Muscle layer of duodenum (tissue), 2 donors: Measurements from ENCODE around the gene MSGN1.

ENCODE experiments used
- H3K27ac ChIP-seq: one replicate; pipeline ENCODE4 v1.7.0; 2013; ENCODE audit warnings: mild to moderate bottlenecking, low read length
- H3K27me3 ChIP-seq: one replicate; pipeline ENCODE4 v1.7.0; 2013; ENCODE audit warnings: low read depth, mild to moderate bottlenecking, control low read depth, low read length
- H3K36me3 ChIP-seq, 2 donors: one replicate each; pipeline ENCODE4 v1.7.0; 2013; ENCODE audit warnings: low read length in 2 of 2, control low read depth in 1 of 2, mild to moderate bottlenecking in 1 of 2; ENCODE audit not compliant: insufficient read depth in 2 of 2, control insufficient read depth in 1 of 2
- H3K4me1 ChIP-seq, 2 donors: one replicate each; pipeline ENCODE4 v1.7.0; 2013; ENCODE audit warnings: low read length in 2 of 2, mild to moderate bottlenecking in 2 of 2, control low read depth in 1 of 2, moderate library complexity in 1 of 2; ENCODE audit not compliant: insufficient read depth in 2 of 2, control insufficient read depth in 1 of 2
- H3K4me3 ChIP-seq, 2 donors: one replicate each; pipeline ENCODE4 v1.7.0; 2013; ENCODE audit warnings: low read length in 2 of 2, low read depth in 1 of 2, mild to moderate bottlenecking in 1 of 2
- H3K9me3 ChIP-seq, 2 donors: one replicate each; pipeline ENCODE4 v1.7.0; 2013; ENCODE audit warnings: low read length in 2 of 2, control low read depth in 1 of 2, mild to moderate bottlenecking in 1 of 2; ENCODE audit not compliant: control insufficient read depth in 1 of 2
- donor health status: healthy.

The MSGN1 gene

GRCh38 chr2:17792515-17792914 lies 23.7 kb upstream of the MSGN1 start:
- Histone ChIP-seq H3K27me3 (no peaks in the 10 kb centered on the region), H3K27ac (no peak overlapping the region), H3K4me1 (no peaks in the 10 kb centered on the region), H3K9me3 (no peaks in the 10 kb centered on the region), H3K4me3 (no peak overlapping the region), H3K36me3 (no peaks in the 10 kb centered on the region)

DNA sequence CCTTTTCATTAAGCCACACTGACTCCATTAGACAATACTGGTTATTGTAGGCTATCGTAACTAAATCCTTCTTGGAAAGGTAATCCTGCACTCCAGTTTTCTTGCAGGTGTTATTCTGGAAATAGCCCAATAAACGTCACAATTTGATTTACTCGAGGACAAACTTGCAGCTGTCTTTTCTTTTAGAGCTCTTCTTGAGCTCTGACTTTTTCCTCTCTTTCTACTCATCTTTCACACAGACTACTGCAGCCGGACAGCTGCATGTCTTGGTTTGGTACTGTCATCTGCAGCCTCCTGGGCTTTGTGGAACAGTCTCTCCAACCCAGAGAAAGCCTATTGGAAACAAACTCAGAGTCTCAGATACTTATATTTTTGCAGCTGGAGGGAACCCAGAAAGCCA lies 23.0 kb upstream of the MSGN1 start:
- Histone ChIP-seq H3K4me1 (no peaks in the 10 kb centered on the region), H3K27me3 (no peaks in the 10 kb centered on the region), H3K4me3 (no peak overlapping the region), H3K36me3 (no peaks in the 10 kb centered on the region), H3K27ac (no peak overlapping the region), H3K9me3 (no peaks in the 10 kb centered on the region)

DNA sequence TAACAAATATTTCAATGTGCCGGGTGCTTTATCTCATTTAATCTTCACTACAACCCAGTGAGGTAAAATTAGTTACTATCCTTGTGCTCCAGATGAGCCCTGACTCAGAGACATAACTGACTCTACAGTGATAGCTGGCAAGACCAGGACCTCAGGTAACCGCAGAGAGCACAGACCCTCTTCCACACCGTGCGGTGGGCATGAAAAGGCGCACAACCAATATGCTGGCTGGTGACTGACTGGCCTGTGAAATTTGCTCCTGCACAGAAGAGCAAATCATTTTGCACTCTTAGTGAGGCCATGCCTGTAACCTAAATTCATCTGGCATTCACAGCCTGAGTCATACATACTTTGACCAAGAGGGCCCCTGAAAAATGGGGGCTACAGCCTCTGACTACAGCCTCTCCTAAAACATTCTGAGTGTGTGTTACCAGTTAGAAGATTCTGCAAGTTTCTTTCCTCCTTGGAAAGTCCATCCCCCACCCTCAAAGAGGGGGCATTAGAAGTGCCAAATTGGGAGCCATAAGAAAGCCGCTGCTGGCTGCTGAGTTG lies 22.4 kb upstream of the MSGN1 start:
- Histone ChIP-seq H3K27me3 (no peaks in the 10 kb centered on the region), H3K9me3 (no peaks in the 10 kb centered on the region), H3K36me3 (no peaks in the 10 kb centered on the region), H3K4me1 (no peaks in the 10 kb centered on the region), H3K4me3 (no peak overlapping the region), H3K27ac (no peak overlapping the region)

DNA sequence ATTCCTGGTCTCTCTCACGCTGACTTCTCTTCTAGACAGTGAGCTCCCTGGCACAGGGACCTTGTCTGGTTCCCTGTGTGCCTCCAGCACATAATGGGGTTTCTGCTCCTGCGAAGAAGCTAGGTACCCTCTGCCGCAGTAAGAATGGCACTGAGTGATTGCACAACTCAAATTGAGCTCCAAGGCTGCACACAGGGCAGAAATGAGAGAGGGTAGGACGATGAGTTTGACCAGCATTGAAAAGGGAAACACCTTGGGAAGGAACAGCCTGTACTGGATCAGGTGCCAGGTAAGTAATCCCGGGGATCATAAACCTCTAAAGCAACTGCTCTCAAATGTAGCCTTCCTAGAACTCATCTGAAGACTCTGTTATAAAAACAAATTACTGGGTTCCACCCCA lies 21.0 kb upstream of the MSGN1 start:
- no peaks in the 10 kb centered on the region for H3K4me1 ChIP-seq
- no peaks in the 10 kb centered on the region for H3K27me3 ChIP-seq
- H3K36me3 ChIP-seq, result no peaks in the 10 kb centered on the region
- H3K27ac ChIP-seq, result no peak overlapping the region
- no peak overlapping the region for H3K4me3 ChIP-seq
- no peaks in the 10 kb centered on the region for H3K9me3 ChIP-seq

DNA sequence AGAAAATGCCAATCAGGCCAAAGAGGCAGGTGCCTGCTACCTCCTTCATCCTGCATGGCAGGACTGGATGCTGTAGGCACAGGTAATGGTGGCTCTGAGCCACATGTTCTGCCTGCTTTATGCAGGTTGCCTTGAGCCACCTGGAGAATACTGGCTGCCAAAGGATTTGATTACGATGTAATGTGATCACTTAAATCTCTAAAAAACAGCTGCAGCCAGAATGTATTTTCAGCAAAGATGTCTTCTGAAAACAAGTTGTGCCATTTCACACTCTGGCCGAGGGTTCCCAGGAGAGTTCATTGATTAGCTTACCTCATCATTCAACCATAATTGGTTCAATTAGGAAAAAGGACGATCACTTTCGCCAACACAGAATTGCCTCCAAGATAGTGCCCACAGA lies 17.9 kb upstream of the MSGN1 start:
- Histone ChIP-seq H3K4me3 (no peak overlapping the region), H3K27ac (no peak overlapping the region), H3K4me1 (no peaks in the 10 kb centered on the region), H3K9me3 (no peaks in the 10 kb centered on the region), H3K36me3 (no peaks in the 10 kb centered on the region), H3K27me3 (no peaks in the 10 kb centered on the region)

GRCh38 chr2:17799301-17800120 lies 16.7 kb upstream of the MSGN1 start:
- H3K27me3 ChIP-seq, result no peaks in the 10 kb centered on the region
- H3K4me3 ChIP-seq, result no peak overlapping the region
- no peaks in the 10 kb centered on the region for H3K36me3 ChIP-seq
- no peaks in the 10 kb centered on the region for H3K4me1 ChIP-seq
- H3K9me3 ChIP-seq, result no peaks in the 10 kb centered on the region
- H3K27ac ChIP-seq, result no peak overlapping the region

GRCh38 chr2:17800219-17800618 lies 16.0 kb upstream of the MSGN1 start:
- H3K36me3 ChIP-seq, result no peaks in the 10 kb centered on the region
- H3K27me3 ChIP-seq, result no peaks in the 10 kb centered on the region
- H3K27ac ChIP-seq, result no peak overlapping the region
- H3K9me3 ChIP-seq, result no peaks in the 10 kb centered on the region
- no peak overlapping the region for H3K4me3 ChIP-seq
- H3K4me1 ChIP-seq, result no peaks in the 10 kb centered on the region

- no peak overlapping the region for H3K4me3 ChIP-seq
- no peaks in the 10 kb centered on the region for H3K27me3 ChIP-seq
- no peaks in the 10 kb centered on the region for H3K36me3 ChIP-seq
- no peaks in the 10 kb centered on the region for H3K4me1 ChIP-seq
- no peaks in the 10 kb centered on the region for H3K9me3 ChIP-seq
- H3K27ac ChIP-seq, result no peak overlapping the region
Measured at GRCh38 chr2:17800693-17801458, 15.4 kb upstream of the MSGN1 start.

GRCh38 chr2:17803497-17803896 lies 12.8 kb upstream of the MSGN1 start:
- Histone ChIP-seq H3K27me3 (no peaks in the 10 kb centered on the region), H3K36me3 (no peaks in the 10 kb centered on the region), H3K4me1 (no peaks in the 10 kb centered on the region), H3K4me3 (no peak overlapping the region), H3K27ac (no peak overlapping the region), H3K9me3 (no peaks in the 10 kb centered on the region)

DNA sequence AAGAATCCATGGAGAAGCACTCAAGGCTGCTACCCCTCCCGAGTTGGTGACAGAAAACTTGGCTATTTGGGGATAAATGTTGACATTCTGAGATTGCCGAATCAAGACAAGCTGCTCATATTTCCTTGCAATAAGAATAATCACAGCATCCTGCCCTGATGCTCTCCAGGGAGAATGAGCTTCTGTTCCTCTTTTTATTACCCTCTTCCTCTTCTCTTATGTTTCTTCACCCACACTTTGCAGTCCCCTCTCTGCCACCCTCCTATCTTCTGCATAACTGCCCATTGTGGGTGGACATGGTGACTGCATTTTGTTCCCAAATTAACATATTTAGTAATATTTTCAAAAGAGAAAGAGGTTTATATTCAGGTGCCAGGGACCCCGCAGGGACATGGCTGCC lies 11.9 kb upstream of the MSGN1 start:
- Histone ChIP-seq H3K36me3 (no peaks in the 10 kb centered on the region), H3K27ac (no peak overlapping the region), H3K4me1 (no peaks in the 10 kb centered on the region), H3K9me3 (no peaks in the 10 kb centered on the region), H3K4me3 (no peak overlapping the region), H3K27me3 (no peaks in the 10 kb centered on the region)

GRCh38 chr2:17805166-17805565 lies 11.1 kb upstream of the MSGN1 start:
- Histone ChIP-seq H3K27me3 (no peaks in the 10 kb centered on the region), H3K4me3 (no peak overlapping the region), H3K9me3 (no peaks in the 10 kb centered on the region), H3K36me3 (no peaks in the 10 kb centered on the region), H3K4me1 (no peaks in the 10 kb centered on the region), H3K27ac (no peak overlapping the region)
